IMR-90 (cell line): ENCODE data around the gene COL25A1.

Experiments
- POLR2A ChIP-seq: IDR thresholded peaks from 2 replicates; pipeline ENCODE4 v1.6.1; 2012; ENCODE audit warnings: mild to moderate bottlenecking, low read depth, low read length
- TF ChIP-seq, protein P1 (sequence below): conservative IDR thresholded peaks from 2 replicates; pipeline ENCODE4 v1.5.1; 2012; ENCODE audit warnings: mild to moderate bottlenecking, low read depth, low read length, improper control_type of control experiment
- TF ChIP-seq, protein P2 (sequence below): fragments of 150-350 bp; IDR thresholded peaks from 2 replicates; pipeline ENCODE4 v1.6.1; 2017; ENCODE audit warnings: mild to moderate bottlenecking, antibody characterized with exemption, low read length, low read depth

GRCh38 chr4:108885211-108885610 is 417.2 kb downstream of the COL25A1 start:
- TF ChIP-seq, protein P1, sequence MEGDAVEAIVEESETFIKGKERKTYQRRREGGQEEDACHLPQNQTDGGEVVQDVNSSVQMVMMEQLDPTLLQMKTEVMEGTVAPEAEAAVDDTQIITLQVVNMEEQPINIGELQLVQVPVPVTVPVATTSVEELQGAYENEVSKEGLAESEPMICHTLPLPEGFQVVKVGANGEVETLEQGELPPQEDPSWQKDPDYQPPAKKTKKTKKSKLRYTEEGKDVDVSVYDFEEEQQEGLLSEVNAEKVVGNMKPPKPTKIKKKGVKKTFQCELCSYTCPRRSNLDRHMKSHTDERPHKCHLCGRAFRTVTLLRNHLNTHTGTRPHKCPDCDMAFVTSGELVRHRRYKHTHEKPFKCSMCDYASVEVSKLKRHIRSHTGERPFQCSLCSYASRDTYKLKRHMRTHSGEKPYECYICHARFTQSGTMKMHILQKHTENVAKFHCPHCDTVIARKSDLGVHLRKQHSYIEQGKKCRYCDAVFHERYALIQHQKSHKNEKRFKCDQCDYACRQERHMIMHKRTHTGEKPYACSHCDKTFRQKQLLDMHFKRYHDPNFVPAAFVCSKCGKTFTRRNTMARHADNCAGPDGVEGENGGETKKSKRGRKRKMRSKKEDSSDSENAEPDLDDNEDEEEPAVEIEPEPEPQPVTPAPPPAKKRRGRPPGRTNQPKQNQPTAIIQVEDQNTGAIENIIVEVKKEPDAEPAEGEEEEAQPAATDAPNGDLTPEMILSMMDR: no peak
- TF ChIP-seq POLR2A: no peak
- TF ChIP-seq, protein P2, sequence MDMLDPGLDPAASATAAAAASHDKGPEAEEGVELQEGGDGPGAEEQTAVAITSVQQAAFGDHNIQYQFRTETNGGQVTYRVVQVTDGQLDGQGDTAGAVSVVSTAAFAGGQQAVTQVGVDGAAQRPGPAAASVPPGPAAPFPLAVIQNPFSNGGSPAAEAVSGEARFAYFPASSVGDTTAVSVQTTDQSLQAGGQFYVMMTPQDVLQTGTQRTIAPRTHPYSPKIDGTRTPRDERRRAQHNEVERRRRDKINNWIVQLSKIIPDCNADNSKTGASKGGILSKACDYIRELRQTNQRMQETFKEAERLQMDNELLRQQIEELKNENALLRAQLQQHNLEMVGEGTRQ: no peak
